KMS-11 (cell line): Measurements from ENCODE around the gene TCF12.

Experiments used
- H2AFZ ChIP-seq: fragments of 200-600 bp; sonication (generic); 2 replicates; pipeline ENCODE4 v1.6.1; 2016; ENCODE audit warnings: antibody characterized with exemption, mixed run types, low read depth
- H3K27ac ChIP-seq: fragments of 200-600 bp; sonication (generic); 2 replicates; pipeline ENCODE4 v1.6.1; 2016; ENCODE audit warnings: mild to moderate bottlenecking, mixed run types
- H3K27me3 ChIP-seq: fragments of 200-600 bp; sonication (generic); 2 replicates; pipeline ENCODE4 v1.6.1; 2017; ENCODE audit warnings: mild to moderate bottlenecking, low read depth, mixed run types, moderate library complexity; ENCODE audit not compliant: insufficient read depth
- H3K36me3 ChIP-seq: fragments of 200-600 bp; sonication (generic); 2 replicates; pipeline ENCODE4 v1.6.1; 2017; ENCODE audit warnings: mild to moderate bottlenecking, mixed run types; ENCODE audit not compliant: insufficient read depth
- H3K4me1 ChIP-seq: fragments of 200-600 bp; sonication (generic); 2 replicates; pipeline ENCODE4 v1.6.1; 2016; ENCODE audit warnings: mild to moderate bottlenecking, low read depth, mixed run types; ENCODE audit not compliant: poor library complexity, severe bottlenecking
- H3K4me2 ChIP-seq: fragments of 200-600 bp; sonication (generic); 2 replicates; pipeline ENCODE4 v1.7.0; 2016; ENCODE audit warnings: mild to moderate bottlenecking, mixed run types
- H3K4me3 ChIP-seq: fragments of 200-600 bp; sonication (generic); IDR thresholded peaks from 2 replicates; pipeline ENCODE4 v1.6.1; 2017; ENCODE audit warnings: low read depth, low read length, mixed read lengths; ENCODE audit not compliant: insufficient read depth
- H3K79me2 ChIP-seq: fragments of 200-600 bp; sonication (generic); 2 replicates; pipeline ENCODE4 v1.6.1; 2016; ENCODE audit warnings: low read depth, mixed run types; ENCODE audit not compliant: insufficient read depth
- H3K9ac ChIP-seq: fragments of 200-600 bp; sonication (generic); 2 replicates; pipeline ENCODE4 v1.6.1; 2016; ENCODE audit warnings: mild to moderate bottlenecking, mixed run types
- H4K20me1 ChIP-seq: fragments of 200-600 bp; sonication (generic); 2 replicates; pipeline ENCODE4 v1.6.1; 2016; ENCODE audit warnings: mild to moderate bottlenecking, mixed run types; ENCODE audit not compliant: insufficient read depth
- CTCF ChIP-seq: fragments of 200-600 bp; sonication (generic); conservative IDR thresholded peaks from 2 replicates; pipeline ENCODE4 v1.6.1; 2017; ENCODE audit warnings: low read depth, mild to moderate bottlenecking, antibody characterized with exemption, low read length, moderate library complexity, mixed read lengths

TCF12 gene

GRCh38 chr15:57335293-57335715 is 416.9 kb downstream of the TCF12 start:
- H3K9ac ChIP-seq, result no peak overlapping the region
- no peak overlapping the region for H3K4me2 ChIP-seq

GRCh38 chr15:57335719-57336118 is 417.3 kb downstream of the TCF12 start:
- H3K4me2 ChIP-seq, result no peak overlapping the region
- H3K27me3 ChIP-seq, result no peaks in the 10 kb centered on the region
- no peak overlapping the region for H3K9ac ChIP-seq
- H4K20me1 ChIP-seq, result no peaks in the 10 kb centered on the region
- H3K36me3 ChIP-seq, result no peaks in the 10 kb centered on the region
- no peak for TF ChIP-seq CTCF
- no peaks in the 10 kb centered on the region for H3K4me1 ChIP-seq
- H3K27ac ChIP-seq, result no peak overlapping the region
- no peak overlapping the region for H2AFZ ChIP-seq
- H3K79me2 ChIP-seq, result no peaks in the 10 kb centered on the region
- H3K4me3 ChIP-seq, result no peak overlapping the region

More at GRCh38 chr15:57335293-57335715, 416.9 kb downstream of the TCF12 start:
- H4K20me1 ChIP-seq, result no peaks in the 10 kb centered on the region
- no peaks in the 10 kb centered on the region for H3K4me1 ChIP-seq
- no peaks in the 10 kb centered on the region for H3K79me2 ChIP-seq
- H3K36me3 ChIP-seq, result no peaks in the 10 kb centered on the region
- no peaks in the 10 kb centered on the region for H3K27me3 ChIP-seq
- no peak overlapping the region for H3K4me3 ChIP-seq
- TF ChIP-seq CTCF, result no peak
- no peak overlapping the region for H3K27ac ChIP-seq
- H2AFZ ChIP-seq, result no peak overlapping the region

GRCh38 chr15:57337868-57338411 is 419.5 kb downstream of the TCF12 start:
- Histone ChIP-seq H3K79me2 (no peaks in the 10 kb centered on the region), H3K9ac (no peak overlapping the region), H3K27me3 (no peaks in the 10 kb centered on the region), H3K4me1 (no peaks in the 10 kb centered on the region), H4K20me1 (no peaks in the 10 kb centered on the region), H3K4me2 (no peak overlapping the region), H3K27ac (no peak overlapping the region), H3K4me3 (no peak overlapping the region), H2AFZ (no peak overlapping the region), H3K36me3 (no peaks in the 10 kb centered on the region)
- no peak for TF ChIP-seq CTCF

GRCh38 chr15:57339321-57339720 is 420.9 kb downstream of the TCF12 start:
- Histone ChIP-seq H3K9ac (no peak overlapping the region), H3K79me2 (no peaks in the 10 kb centered on the region), H2AFZ (no peak overlapping the region), H3K4me2 (no peak overlapping the region), H3K27me3 (no peaks in the 10 kb centered on the region), H4K20me1 (no peaks in the 10 kb centered on the region), H3K4me1 (no peaks in the 10 kb centered on the region), H3K36me3 (no peaks in the 10 kb centered on the region), H3K27ac (no peak overlapping the region), H3K4me3 (no peak overlapping the region)
- TF ChIP-seq CTCF, result no peak
